GM12873 (cell line): ENCODE results near the gene COL12A1.

Experiments
- CTCF ChIP-seq: IDR thresholded peaks from 2 replicates; pipeline ENCODE4 v1.5.1; 2012; ENCODE audit warnings: low read depth, mild to moderate bottlenecking, moderate library complexity, low read length, control low read depth; ENCODE audit not compliant: insufficient read depth; ENCODE audit errors: missing control alignments

COL12A1 gene

GRCh38 chr6:75076009-75076408, 129.8 kb downstream of the COL12A1 start:
- TF ChIP-seq CTCF = no peak

- no peak for TF ChIP-seq CTCF
Observed at GRCh38 chr6:75070244-75070643, 135.6 kb downstream of the COL12A1 start.

- TF ChIP-seq CTCF = no peak
Observed at GRCh38 chr6:75065523-75065922, 140.3 kb downstream of the COL12A1 start.

- TF ChIP-seq CTCF = no peak
Observed at GRCh38 chr6:75052491-75052890, 153.4 kb downstream of the COL12A1 start.

- TF ChIP-seq CTCF = no peak
Observed at GRCh38 chr6:75049308-75049707, 156.5 kb downstream of the COL12A1 start.

- no peak for TF ChIP-seq CTCF
Observed at GRCh38 chr6:75044846-75045245, 161.0 kb downstream of the COL12A1 start.

GRCh38 chr6:75041381-75041780, 164.5 kb downstream of the COL12A1 start:
- TF ChIP-seq CTCF = no peak
